Mononuclear cell (primary cell): Measurements from ENCODE around the gene VGLL2. TPM values are rescaled to one million over a fixed set of nuclear protein-coding genes. Genes with fewer than 3 reads are reported as not detected.

Source experiments
- H3K27me3 ChIP-seq: 2 replicates; pipeline ENCODE4 v1.6.0; 2011; ENCODE audit warnings: low read length, control low read depth; ENCODE audit not compliant: insufficient read depth
- H3K4me1 ChIP-seq: 2 replicates; pipeline ENCODE4 v1.5.1; 2011; ENCODE audit warnings: mild to moderate bottlenecking, low read length, control low read depth; ENCODE audit not compliant: insufficient read depth
- H3K4me3 ChIP-seq: 2 replicates; pipeline ENCODE4 v1.5.1; 2011; ENCODE audit warnings: mild to moderate bottlenecking, low read length, moderate library complexity
- H3K9me3 ChIP-seq: 2 replicates; pipeline ENCODE4 v1.5.1; 2011; ENCODE audit warnings: low read depth, mild to moderate bottlenecking, control low read depth, low read length
- total RNA-seq: library from RNA; depleted of rRNA; stranded (reverse); fragments of >200 nt; gene quantifications from one replicate; pipeline ENCODE4 v1.2.3, GENCODE V29; 2012

The VGLL2 gene
- total RNA-seq, 1 donor = 0.10 TPM

- Histone ChIP-seq H3K4me1 (no peaks in the 10 kb centered on the region), H3K4me3 (no peak overlapping the region), H3K9me3 (no peaks in the 10 kb centered on the region), H3K27me3 (peaks cover 43% of the 10 kb centered on the region)
These were observed 11.5 kb downstream of the VGLL2 start for GRCh38 chr6:117276778-117277316.

GRCh38 chr6:117280922-117281321 lies 15.6 kb downstream of the VGLL2 start:
- Histone ChIP-seq H3K9me3 (no peaks in the 10 kb centered on the region), H3K4me3 (no peak overlapping the region), H3K4me1 (no peaks in the 10 kb centered on the region), H3K27me3 (peaks cover 12% of the 10 kb centered on the region)

DNA sequence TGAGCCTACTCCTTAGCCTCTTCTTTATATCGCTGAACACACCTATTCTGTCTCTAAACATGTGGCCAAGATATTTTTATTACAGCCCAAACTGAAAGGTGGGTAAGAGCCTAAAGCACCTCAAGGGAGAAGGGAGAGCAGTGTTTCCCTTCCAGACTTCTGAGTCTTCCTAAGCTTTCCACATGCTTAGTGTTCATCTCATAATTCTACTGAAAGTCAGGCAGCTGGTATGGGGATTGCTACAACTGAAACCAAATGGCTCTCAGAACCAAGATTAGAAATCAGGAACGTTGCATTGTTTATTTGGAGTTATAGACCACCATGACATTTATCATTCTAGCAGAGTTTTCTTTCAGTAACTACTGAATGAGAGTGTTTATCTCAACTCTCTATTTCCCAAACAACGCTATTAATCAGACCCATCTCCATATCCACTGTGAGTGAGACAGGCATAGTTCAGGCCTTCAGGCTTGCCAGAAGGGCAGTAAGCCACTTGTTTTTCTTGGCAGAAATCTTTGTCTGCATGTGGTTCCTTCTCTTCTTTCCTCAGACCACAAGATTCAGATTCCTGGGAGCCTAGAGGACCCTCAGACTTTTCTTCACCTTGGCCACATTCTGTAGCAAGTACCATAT lies 22.8 kb downstream of the VGLL2 start:
- Histone ChIP-seq H3K4me1 (no peaks in the 10 kb centered on the region), H3K4me3 (no peak overlapping the region), H3K9me3 (no peaks in the 10 kb centered on the region), H3K27me3 (peaks cover 4% of the 10 kb centered on the region)

DNA sequence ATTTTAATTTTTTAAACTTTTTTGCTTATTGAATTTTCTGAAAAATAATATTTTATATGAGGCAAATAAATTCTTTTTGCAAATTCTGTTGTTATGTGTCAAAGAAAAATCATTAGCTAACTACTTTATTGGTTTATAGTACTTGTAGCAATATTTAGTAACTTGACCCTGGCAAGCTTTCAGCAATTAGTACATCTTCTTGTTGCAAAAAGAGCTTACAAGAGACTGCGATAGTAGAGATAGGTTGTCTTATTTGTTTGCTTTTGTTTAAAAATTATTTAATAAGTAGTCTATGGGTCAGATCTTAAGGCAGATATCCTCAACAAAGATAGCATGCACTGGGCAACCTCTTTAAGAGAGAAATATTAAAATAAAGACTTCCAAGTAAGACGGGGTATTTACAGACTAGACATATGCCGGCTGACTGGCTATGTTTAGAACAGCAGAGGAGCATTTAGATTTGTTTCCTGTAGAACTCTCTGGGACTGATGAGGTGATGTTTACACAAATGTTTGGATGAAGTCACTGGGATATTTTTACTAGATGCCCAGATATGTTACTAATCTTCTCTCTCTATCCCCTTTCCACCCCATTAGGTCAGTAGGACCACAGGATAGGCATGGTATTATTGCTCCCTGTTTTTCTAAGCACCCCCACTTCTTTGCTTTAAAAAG lies 25.0 kb downstream of the VGLL2 start:
- no peak overlapping the region for H3K4me3 ChIP-seq
- no peaks in the 10 kb centered on the region for H3K4me1 ChIP-seq
- H3K9me3 ChIP-seq = no peaks in the 10 kb centered on the region
- peaks cover 3% of the 10 kb centered on the region for H3K27me3 ChIP-seq

DNA sequence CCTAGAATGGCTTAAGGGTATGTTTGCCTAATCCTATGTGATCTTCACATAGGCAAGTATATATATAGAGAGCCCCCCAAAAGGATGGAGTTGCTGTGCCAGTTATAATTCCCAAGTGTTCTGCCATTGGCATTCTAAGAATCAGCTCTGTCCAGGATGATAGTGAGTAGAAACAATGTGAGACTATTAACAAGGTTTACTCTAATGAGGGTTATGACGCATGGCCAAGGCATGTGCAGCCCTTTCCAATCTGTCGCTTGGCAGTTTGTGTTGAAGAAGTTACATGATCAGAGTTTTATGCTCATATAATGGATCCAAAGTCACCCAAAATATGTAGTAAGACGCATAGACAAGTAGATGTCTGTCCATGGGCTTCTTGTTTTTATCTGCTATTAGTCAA lies 33.6 kb downstream of the VGLL2 start:
- no peak overlapping the region for H3K4me3 ChIP-seq
- no peaks in the 10 kb centered on the region for H3K4me1 ChIP-seq
- H3K27me3 ChIP-seq = no peaks in the 10 kb centered on the region
- H3K9me3 ChIP-seq = no peaks in the 10 kb centered on the region

GRCh38 chr6:117303323-117303722 lies 38.0 kb downstream of the VGLL2 start:
- H3K9me3 ChIP-seq = no peaks in the 10 kb centered on the region
- H3K4me3 ChIP-seq = no peak overlapping the region
- no peaks in the 10 kb centered on the region for H3K27me3 ChIP-seq
- no peaks in the 10 kb centered on the region for H3K4me1 ChIP-seq

GRCh38 chr6:117304446-117304845 lies 39.1 kb downstream of the VGLL2 start:
- no peaks in the 10 kb centered on the region for H3K9me3 ChIP-seq
- no peaks in the 10 kb centered on the region for H3K4me1 ChIP-seq
- no peaks in the 10 kb centered on the region for H3K27me3 ChIP-seq
- H3K4me3 ChIP-seq = no peak overlapping the region

DNA sequence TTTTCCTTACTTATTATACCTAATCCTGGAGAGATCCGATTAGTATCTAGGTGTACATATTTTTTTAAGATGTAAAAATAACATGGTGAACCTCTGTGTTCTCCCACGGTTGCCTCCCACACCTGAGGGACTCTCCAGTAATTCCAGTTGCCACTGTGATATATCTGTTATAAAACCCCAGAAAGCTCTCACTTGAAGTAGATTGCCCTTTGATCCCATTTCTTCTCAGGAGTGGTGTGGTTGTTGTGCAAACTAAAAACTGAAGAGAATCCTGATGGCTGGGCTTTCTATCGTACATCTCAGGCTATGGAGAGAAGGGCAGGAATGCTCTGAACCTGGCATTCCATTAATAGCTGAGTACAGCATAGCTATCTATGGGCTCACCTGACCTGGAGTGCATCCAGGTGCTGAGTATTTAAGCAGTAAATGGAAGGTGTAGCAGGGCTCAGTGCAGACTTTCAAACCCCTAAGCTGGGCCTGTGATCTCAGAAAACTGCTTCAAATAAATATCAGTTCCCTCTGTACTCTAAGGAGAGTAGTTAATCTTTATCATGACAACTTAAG lies 41.0 kb downstream of the VGLL2 start:
- no peaks in the 10 kb centered on the region for H3K9me3 ChIP-seq
- no peak overlapping the region for H3K4me3 ChIP-seq
- no peaks in the 10 kb centered on the region for H3K27me3 ChIP-seq

DNA sequence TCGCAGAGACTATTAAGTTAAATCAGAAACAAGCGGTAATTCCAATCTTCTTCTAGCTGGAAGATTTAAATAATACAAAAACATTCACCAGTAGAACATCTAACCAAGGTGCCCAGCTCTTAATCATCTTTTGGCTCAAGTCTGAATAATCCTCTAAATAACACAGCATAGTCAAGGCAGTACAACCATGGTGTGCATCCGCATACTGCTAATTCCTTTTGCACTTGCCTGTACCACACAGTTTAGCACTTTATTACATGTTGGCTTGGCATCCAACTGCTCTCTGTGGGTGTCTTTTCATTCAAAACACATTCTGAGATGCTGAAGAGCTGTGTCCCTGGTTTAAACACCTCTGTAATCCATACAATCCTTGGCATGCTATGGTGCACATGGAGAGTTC lies 42.3 kb downstream of the VGLL2 start:
- no peak overlapping the region for H3K4me3 ChIP-seq
- no peaks in the 10 kb centered on the region for H3K9me3 ChIP-seq

More for the DNA sequence above, 41.0 kb downstream of the VGLL2 start:
- no peaks in the 10 kb centered on the region for H3K4me1 ChIP-seq

GRCh38 chr6:117309069-117309468 lies 43.7 kb downstream of the VGLL2 start:
- Histone ChIP-seq H3K9me3 (no peaks in the 10 kb centered on the region), H3K4me1 (no peaks in the 10 kb centered on the region), H3K27me3 (no peaks in the 10 kb centered on the region), H3K4me3 (no peak overlapping the region)

More for the DNA sequence above, 42.3 kb downstream of the VGLL2 start:
- no peaks in the 10 kb centered on the region for H3K4me1 ChIP-seq
- no peaks in the 10 kb centered on the region for H3K27me3 ChIP-seq

- Histone ChIP-seq H3K27me3 (no peaks in the 10 kb centered on the region), H3K4me1 (no peaks in the 10 kb centered on the region), H3K9me3 (no peaks in the 10 kb centered on the region), H3K4me3 (no peak overlapping the region)
These were observed 44.3 kb downstream of the VGLL2 start for GRCh38 chr6:117309611-117310010.

DNA sequence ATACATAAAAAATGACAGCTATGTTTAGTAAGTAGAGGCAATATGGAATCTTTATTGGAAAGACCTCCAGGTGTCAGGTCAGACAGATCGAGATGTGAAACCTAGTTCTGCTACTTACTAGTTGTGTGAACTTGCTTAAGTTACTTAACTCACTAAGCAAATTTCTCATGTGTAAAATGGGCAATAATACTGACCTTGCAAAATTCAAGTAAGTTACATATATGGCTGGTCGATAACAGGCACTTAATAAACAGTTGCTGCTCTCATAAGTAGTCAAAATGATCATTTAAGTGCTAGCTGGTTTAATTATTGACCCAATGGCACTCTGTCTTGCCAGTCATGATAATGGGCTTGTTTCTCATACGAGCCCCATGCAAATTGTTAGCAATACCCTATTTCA lies 46.0 kb downstream of the VGLL2 start:
- Histone ChIP-seq H3K9me3 (no peaks in the 10 kb centered on the region), H3K4me3 (no peak overlapping the region), H3K4me1 (no peaks in the 10 kb centered on the region), H3K27me3 (no peaks in the 10 kb centered on the region)

GRCh38 chr6:117311726-117312125 lies 46.4 kb downstream of the VGLL2 start:
- no peaks in the 10 kb centered on the region for H3K9me3 ChIP-seq
- H3K4me3 ChIP-seq = no peak overlapping the region
- H3K27me3 ChIP-seq = no peaks in the 10 kb centered on the region
- no peaks in the 10 kb centered on the region for H3K4me1 ChIP-seq

DNA sequence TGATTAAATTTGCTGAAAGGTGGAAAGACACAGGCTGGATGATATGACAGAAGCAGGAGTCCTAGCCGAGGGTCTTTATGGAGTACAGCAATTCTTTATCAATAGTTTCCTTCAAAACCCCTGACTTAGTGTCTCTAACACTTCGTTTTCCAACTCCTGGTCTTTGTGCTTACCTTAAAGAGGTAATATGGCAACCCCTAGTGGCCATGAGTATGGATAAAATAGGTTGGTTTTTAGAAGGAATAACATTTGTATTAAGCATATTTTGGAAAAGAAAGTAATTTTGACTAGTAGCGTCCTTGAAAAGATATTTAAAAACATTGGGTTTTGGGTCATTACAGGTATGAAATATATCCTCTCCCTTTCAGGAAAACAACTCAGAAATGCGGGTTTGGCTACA lies 51.9 kb downstream of the VGLL2 start:
- H3K27me3 ChIP-seq = peaks cover 4% of the 10 kb centered on the region
- H3K4me1 ChIP-seq = no peaks in the 10 kb centered on the region
- no peaks in the 10 kb centered on the region for H3K9me3 ChIP-seq
- H3K4me3 ChIP-seq = no peak overlapping the region
